Fibroblast of the conjunctiva (primary cell): ENCODE data around the gene CHST3.
"Not testable (repeated sequence)": the region's sequence is repeated elsewhere in the genome, so short reads cannot be mapped to it uniquely, and the experiment has no call there.

Experiments used
- DNase-seq: peaks from one replicate; pipeline ENCODE4 v3.0.0-alpha.2; 2010; ENCODE audit warnings: low read depth

The CHST3 gene

DNA sequence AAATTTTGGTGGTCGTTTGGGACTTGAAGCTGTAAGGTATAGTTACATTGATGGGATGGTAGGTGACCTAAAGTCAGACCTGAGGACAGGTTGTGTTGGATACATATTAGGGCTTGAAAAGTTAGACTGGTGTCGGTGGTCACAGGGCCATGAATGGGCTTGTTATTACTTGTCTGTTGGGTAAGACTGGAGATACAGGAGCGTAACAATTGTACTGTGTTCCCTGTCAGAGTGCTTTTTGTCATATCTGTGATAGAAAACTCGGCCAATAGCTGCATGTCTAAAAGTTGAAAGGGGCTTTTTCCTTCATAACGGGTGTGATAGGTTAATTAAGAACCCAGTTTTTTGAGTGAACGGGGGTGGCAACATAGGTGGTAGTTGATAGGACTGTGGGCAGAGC lies 13.5 kb upstream of the CHST3 start:
- DNase-seq = no peak

- DNase-seq = no peak
Measured at GRCh38 chr10:71952745-71953144, 11.4 kb upstream of the CHST3 start.

GRCh38 chr10:71957546-71958275 lies 6.5 kb upstream of the CHST3 start:
- no peak for DNase-seq

DNA sequence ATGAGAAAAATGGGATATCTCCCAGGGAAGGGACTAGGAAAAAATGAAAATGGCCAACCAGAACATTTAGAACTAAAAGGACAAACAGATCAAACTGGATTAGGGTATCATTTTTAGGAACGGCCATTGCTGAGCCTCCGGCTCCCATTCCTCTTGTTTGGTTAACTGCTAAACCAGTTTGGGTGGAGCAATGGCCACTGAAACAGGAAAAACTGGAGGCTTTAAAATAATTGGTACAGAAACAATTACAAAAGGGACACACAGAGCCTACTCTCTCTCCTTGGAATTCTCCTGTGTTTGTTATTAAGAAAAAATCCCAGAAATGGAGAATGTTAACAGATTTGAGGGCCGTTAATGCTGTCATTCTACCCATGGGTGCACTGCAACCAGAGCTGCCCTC lies 4.7 kb upstream of the CHST3 start:
- DNase-seq = no peak

DNA sequence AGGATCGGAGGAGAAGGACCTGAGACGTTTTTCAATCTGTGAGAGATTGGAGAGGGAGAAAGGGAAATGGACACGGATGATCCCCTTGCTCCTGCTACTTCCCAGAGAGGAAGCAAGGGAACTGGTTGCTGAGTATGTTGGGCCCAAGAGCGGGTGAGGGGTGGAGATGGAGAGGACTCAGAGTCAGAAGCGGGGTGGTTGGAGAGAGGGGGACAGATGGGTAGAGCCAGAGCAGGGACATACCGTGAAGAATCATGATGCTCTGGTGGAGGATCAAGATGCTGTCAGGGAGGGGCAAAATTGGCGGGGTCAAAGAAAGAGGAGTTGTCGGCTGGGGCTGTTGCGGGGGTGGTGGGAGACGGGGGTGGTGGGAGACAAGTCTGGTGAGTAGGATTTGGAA lies 2.4 kb upstream of the CHST3 start:
- no peak for DNase-seq

DNA sequence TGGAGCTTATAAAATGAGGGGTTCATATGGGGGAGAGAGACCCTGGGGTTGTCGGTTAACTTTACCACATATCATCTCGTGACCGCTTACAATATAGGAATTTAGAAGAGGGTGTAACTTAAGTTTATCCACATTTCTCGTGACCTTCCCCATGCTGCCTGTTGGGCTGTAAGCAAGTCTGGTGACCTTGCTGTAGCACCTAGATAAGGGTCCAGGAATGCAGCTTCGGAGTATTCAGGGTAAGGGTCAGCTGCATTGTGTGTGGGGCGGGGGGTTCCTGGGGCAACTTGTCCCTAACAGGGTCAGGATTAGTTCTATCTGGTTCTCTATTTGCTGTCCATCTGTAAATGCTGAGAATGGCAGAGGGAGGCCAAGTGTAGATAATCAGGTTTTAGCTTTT lies 1.3 kb upstream of the CHST3 start:
- DNase-seq = no peak

- no peak for DNase-seq
Measured at GRCh38 chr10:71963351-71964097, 671 bp upstream of the CHST3 start.

DNA sequence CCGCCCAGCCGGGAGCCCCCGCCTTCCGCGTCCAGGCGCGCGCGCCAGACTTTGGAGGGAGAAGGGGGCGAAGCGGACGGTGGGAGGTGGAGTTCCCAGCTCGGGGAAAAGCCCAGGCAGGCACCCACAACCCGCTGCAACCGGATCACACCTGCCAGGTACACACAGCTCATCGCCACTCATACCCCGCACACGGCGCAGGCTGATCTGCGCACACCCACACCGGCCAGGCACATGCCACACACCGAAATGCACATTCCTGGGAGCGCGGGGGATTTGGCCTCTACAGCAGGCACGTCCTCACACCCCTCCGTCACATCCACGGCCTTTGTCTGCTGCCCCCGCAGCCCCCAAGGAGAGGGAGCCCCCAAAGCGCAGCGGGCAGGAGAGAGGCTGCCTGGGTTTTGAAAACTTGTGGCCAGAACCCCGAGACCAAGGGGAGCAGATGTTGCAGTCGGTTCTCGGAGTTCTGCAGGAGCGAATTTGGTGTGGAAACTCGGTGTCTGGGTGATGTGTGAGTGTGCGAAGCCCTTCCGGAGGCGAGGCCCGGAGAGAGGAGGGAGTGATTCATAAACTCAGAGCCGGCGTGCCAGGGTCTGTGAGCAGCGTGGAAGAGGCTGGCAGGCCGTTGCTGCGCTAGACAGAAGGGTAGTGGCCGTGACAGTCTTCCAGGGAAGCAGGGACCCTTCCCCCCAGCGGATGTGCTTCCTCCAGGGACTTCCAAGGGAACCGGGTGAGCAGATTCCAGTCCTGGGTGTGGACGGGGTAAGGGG lies 734 bp downstream of the CHST3 start:
- no peak for DNase-seq

GRCh38 chr10:71965623-71966022 lies 1.4 kb downstream of the CHST3 start:
- no peak for DNase-seq

- no peak for DNase-seq
Measured at GRCh38 chr10:71966046-71967004, 2.1 kb downstream of the CHST3 start.

- not testable (repeated sequence) for DNase-seq
Measured at GRCh38 chr10:71967958-71968357, 3.8 kb downstream of the CHST3 start.

DNA sequence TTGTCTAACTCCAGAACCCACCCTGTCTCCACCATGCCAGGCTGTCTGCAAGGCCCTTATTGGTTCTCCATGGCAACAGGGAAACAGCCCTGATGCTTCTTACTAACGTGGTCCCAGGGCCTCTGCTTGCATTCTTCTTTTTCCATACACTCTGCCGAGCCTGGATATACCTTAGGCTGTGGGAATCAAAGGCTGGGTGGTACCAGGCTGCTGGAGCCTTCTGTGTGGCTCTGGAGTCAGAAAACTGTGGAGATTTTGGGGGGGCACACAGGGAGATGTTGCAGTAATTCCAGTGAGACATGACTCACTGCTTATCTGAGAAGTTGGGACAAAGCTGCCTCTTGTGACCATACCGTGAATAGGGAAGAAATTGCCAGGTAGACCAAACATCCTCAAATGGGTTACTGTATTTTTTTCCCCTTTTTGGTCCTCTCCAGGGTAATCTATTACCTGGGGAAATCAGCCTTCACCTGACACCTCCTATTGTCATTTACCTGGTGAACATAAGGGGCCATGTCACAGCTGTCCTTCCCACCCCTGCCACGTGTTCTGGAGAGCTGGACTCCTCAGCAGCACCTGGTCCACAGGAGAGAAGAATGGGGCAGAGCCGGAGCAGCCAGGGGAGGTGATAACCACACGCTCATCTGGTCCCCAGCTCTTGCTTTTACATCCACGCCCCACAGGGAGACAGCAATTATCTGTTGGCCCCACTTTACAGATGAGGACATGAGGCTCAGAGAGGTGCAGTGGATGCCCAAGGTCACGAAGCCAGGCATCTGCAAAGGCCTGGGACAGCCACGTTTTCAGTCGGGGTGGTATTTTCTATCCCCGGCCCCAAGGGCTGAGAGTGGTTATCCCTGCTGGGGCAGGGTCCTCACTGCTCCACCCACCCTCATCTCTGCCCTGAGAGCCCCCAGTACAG lies 4.6 kb downstream of the CHST3 start:
- DNase-seq = no peak

DNA sequence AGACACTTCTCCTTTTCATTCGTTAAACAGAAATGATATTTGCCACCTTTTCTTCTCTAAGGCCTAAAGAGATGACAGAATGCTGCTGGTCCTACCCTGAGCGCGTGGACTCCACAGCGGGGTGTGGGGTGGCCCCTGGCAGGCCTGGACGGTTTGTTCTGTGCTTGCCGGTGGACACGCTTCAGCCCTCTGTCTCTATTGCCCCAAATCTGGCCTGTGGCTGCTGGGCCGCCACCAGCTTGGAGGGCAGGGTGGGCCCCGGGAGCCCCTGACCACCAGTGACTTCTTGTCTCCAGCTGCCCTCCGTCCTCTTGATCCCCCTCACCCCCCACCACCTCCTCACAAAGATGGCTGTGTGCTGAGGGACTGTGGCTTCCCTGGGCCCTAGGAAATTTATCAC lies 5.7 kb downstream of the CHST3 start:
- DNase-seq = no peak

DNA sequence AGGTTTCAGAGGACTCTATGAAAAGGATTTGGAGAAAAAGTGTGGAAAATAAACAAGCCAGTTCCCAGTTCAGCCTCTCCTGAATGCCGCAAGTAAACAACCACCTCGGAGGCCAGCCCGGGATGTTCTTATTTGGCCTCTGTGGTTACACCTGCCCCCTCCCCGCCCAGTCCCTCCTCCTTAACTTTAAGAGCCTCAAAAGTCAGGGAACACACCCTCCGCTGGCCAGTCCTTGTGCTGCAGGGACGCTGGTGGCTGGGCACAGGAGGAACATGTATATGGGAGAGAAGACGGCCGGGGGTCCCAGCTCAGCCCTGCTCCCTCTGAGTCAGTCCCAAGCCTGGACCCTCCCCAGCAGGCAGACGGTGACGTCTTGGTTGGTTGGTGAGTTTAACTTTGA lies 6.1 kb downstream of the CHST3 start:
- DNase-seq = no peak

- DNase-seq = no peak
Measured at GRCh38 chr10:71970869-71971268, 6.7 kb downstream of the CHST3 start.

- no peak for DNase-seq
Measured at GRCh38 chr10:71971311-71971731, 7.1 kb downstream of the CHST3 start.

GRCh38 chr10:71971769-71972555 lies 7.8 kb downstream of the CHST3 start:
- no peak for DNase-seq

DNA sequence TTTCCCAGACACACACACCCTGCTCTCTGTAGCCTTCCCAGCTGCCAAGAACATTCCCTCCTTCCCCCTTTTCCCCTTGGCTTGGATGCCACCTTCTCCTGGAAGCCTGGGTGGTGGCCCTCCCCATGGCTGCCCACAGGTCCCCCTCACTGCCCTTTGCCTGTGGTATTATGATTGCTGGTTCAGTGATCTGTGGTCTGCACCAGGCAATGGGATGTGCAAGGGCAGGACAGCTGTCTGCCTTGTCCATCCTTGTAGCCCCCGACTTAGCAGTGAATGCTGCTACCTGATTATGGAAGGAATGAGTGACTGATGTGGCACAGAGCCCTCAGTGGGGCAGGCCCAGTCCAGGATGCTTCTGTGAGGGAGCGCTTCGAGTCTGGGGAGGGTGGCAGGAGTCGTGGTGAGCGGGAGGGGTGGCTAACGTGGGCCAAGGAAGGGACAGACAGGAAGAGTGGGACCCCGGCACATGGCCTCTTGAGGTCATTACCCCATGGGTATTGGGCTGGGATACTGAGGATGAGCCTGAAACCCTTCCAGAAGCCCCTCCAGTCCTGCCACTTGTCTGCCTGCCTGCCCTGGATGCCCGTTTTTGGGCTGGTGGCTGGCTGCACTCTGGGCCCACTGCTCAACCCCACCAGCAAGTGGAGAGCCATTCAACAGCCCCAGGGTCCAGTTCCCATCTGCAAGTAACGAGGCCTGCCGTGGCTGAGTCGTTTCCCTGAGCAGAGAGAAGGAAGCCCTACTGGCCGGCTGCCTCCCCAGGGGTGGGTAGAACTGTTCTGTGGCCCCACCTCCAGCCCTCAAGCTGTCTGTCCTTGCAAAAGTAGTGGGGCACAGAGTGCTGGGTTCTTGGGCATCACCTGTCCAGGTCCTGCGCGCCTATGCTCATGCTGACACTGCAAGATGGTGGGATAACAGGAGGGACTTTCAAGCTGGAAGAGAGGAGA lies 8.8 kb downstream of the CHST3 start:
- no peak for DNase-seq
